Superior temporal gyrus (tissue), 1 donor: ENCODE measurements around the gene ACP4.

Experiments
- DNase-seq: peaks from one replicate; pipeline ENCODE4 v3.0.0-alpha.2; 2016; ENCODE audit errors: extremely low spot score

The ACP4 gene

DNA sequence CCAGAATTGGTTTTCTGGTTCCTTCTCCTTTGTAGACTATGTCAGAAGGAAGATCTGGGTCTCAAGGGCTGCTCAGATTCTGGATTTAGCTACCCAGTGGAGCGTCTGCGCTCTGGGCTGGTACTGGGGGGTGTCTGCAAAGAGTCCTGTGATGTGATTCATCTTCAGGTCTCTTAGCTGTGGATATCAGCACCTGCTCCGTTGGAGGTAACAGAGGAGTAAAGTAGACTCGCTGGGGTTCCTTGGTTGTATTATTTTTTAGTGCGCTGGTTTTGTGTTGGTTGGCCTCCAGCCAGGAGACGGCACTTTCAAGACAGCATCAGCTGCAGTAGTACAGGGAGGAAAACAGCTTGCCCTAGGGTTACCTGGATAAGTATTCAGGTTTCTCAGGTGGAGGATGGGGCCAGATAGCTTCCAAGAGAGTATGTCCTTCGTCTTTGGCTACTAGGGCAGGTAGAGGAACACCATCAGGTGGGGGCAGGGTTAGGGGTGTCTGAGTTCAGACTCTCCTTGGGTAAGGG is 53.5 kb downstream of the ACP4 start:
- DNase-seq = no peak

DNA sequence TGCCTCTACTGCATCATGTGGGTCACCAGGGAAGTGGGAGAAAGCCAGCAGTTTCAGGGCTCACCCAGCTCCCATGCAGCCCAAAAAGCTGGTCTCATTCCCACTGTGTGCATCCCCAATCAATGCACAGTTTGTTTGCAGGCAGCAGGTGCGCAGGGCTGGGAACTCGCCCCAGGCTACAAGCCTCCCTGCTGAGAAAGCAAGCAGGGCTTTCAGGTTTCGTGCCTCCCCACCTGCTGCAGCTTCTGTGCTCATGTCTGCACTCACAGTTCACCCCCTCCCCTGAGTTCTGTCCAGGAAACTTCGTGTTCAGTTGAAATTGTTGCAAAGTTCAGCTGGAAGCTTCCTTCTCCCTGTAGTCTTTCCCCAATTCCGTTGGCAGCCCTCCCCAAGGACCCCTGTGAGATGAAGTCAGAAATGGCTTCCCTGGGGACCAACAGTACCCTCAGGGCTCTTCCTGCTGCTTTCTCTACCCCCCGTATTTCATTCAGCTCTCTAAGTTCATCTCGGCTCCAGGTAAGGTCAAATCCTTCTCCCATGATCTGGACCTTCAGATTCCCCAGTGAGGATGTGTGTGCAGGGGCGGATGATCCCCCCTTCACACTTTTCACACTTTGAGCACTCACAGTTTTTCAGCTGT is 54.2 kb downstream of the ACP4 start:
- no peak for DNase-seq
